NOMO-1 treated with dmso at 0.1 percent for 144 hours (cell line): Measurements from ENCODE around the gene PLCB3.

Experiments used
- DNase-seq: peaks from one replicate; lab custom pipeline; 2025; ENCODE audit not compliant: unreplicated experiment; lab: John Stamatoyannopoulos, UW

The PLCB3 gene

GRCh38 chr11:64265176-64266160, 14.1 kb downstream of the PLCB3 start:
- no peak for DNase-seq

GRCh38 chr11:64266339-64266738, 15.0 kb downstream of the PLCB3 start:
- no peak for DNase-seq

GRCh38 chr11:64267207-64267945, 16.0 kb downstream of the PLCB3 start:
- DNase-seq = no peak

GRCh38 chr11:64268025-64268892, 16.9 kb downstream of the PLCB3 start:
- DNase-seq = no peak

- DNase-seq = peak; percentile 31
Measured at GRCh38 chr11:64268893-64269539, 17.7 kb downstream of the PLCB3 start.

GRCh38 chr11:64269540-64270220, 18.4 kb downstream of the PLCB3 start:
- DNase-seq = peak; percentile 99

- DNase-seq = no peak
Measured at GRCh38 chr11:64275031-64275800, 23.9 kb downstream of the PLCB3 start.

GRCh38 chr11:64275841-64276240, 24.5 kb downstream of the PLCB3 start:
- no peak for DNase-seq

- DNase-seq = no peak
Measured at GRCh38 chr11:64276653-64277431, 25.5 kb downstream of the PLCB3 start.

- DNase-seq = no peak
Measured at GRCh38 chr11:64278576-64279190, 27.4 kb downstream of the PLCB3 start.

GRCh38 chr11:64281957-64282770, 30.8 kb downstream of the PLCB3 start:
- no peak for DNase-seq

- DNase-seq = no peak
Measured at GRCh38 chr11:64283092-64283491, 31.8 kb downstream of the PLCB3 start.

GRCh38 chr11:64284048-64284961, 33.0 kb downstream of the PLCB3 start, which contains the start of gene BAD:
BAD (minus strand) TSS chr11:64284665; CDS start chr11:64284368, 297 bp downstream.
- DNase-seq = peak; percentile 90

- DNase-seq = peak; percentile 69
Measured at GRCh38 chr11:64284962-64285884, 33.9 kb downstream of the PLCB3 start, which contains the start of gene GPR137. GPR137 (plus strand) TSS chr11:64285848; CDS start chr11:64286525, 677 bp downstream.
